Measurements from ENCODE around the gene OR5AP2.
"Not testable (repeated sequence)": the region's sequence is repeated elsewhere in the genome, so short reads cannot be mapped to it uniquely, and the experiment has no call there.

OR5AP2 gene

DNA sequence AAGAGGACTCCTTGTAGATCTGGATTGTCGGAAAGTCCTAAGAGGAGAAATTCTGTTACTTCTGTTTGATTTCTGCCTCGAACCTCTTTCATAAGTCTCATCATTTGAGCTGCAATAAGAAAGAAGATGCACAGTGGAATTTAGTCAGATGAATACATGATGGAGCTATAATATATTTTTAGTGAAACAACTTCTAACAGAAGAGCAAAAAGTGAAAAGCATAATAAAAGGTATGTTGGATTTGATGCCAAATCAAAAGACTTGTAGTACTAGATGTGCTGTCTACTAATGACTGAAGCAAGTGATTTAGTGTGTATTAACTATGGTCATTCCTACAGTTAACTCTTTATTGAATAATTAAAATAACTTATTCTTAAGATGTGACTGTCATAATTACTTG is at the start of gene OR5AP2:
Gene OR5AP2 (minus strand): TSS at position 101 of the 400 bp plus-strand sequence. CDS start 0 bp downstream, at position 101.
- no peak for DNase-seq

DNA sequence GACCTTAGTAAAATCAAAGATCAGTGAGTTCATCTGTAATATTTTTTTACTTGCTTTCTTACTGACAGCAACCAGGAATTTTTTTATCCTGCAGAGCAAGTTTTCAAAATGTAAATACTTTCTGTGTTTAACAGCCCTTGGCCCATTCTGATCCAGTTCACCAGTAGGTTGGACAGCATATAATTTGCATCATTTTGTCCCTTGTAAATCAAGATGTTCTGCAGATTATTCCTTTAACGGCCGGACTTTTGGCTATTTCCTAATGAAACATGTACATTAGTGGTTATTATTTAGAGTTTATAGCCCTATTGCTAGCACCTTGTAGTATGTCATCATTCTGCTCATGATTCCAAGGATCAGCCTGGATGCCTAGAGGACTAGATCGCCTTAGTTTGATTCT is 48.9 kb upstream of the OR5AP2 start:
- not testable (repeated sequence) for DNase-seq

DNA sequence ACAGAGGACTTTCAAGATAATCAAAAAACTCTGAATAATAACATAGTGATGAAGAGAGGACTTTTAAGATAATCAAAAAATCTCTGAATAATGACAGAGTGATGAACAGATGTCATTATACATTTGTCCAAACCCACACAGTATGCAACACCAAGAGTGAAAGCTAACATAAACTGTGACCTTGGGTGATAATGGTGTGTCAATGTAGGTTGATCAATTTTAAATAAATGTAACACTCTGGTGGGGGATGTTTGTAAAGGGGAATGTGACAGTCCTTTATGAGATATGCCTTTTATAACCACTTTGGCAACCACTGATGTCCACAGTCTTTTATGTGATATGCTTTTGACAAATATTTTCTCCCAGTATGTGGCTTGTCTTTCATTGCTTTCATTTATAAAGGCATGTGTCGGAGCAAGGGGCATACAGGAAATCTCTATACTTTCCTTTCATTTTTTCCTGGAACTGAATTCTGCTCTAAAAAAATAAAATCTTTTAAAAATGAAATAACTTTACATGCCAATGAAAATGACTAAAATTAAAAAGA is 46.4 kb upstream of the OR5AP2 start:
- DNase-seq, result no peak

DNA sequence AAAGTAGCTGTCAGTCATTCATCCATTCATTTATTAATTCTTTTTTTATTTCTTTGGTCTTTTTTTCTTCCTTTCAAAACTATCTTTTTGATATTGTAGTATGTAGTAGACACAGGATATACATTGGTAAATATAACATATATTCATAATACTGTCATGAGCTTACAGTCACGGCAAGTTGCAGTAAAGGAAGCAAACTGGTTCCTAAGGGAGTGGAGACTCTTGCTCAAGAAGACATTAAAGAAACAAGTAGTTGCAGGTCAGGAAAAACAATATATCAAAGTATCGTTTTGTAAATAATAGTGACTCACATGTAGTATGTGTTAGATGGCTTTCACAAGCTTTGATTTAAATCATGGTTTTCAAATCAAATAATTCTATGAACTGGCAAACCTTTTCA is 28.7 kb upstream of the OR5AP2 start:
- no peak for DNase-seq

DNA sequence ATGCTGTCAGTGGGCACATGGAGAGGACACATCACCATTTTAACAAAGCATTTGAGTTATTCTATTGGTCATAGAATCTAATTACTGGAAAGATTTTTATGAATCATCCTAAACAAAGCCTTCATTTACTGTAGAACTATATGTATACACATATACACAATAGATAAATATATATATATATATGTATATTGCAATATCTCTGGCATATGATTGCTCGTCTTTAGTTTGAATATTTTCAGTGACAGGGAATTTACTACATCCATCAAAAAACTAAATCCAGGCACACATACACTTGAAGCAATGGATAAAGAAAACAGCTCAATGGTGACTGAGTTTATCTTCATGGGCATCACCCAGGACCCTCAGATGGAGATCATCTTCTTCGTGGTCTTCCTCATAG is 21.1 kb upstream of the OR5AP2 start, which contains the start of gene OR5AR1:
Gene OR5AR1 (plus strand): TSS at position 301 of the 400 bp plus-strand sequence. CDS start 0 bp downstream, at position 301.
- DNase-seq, result no peak

DNA sequence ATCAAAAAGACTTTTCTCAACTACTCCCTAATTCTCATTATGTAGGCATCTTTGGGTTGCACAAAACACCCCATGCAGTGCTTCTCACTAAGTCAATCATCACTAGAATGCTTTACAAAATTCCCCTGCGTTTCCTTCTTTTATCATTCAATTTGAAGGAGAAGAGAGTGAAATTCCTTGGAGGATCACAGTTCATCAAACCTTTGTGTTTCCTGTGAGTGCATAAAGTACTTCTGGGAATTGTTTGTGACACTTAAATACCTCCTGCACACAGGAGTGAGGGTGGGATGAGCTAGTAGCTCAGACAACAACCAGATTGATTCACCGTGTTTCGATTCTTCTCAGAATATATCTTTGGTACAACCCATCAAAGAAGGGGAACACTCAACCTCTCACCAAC is 17.5 kb upstream of the OR5AP2 start:
- no peak for DNase-seq

DNA sequence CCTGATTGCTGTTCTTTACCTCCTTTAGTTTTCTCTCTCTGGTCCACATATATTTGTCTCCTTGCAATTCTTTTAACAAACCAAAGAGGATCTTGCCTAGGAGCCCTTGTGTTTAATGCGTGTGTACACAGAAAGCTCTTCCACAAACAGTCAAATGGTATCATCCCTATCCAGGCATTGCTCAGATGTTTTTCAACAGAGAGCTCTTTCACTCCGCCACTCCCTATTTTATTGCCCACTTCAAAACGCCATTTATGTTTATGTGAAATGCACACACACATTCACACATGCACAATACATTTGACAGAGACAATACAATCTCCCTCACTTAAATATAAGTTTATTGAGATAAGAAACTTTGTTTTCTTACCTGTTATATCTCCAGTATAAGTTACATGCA is 4.7 kb downstream of the OR5AP2 start:
- DNase-seq, result no peak

DNA sequence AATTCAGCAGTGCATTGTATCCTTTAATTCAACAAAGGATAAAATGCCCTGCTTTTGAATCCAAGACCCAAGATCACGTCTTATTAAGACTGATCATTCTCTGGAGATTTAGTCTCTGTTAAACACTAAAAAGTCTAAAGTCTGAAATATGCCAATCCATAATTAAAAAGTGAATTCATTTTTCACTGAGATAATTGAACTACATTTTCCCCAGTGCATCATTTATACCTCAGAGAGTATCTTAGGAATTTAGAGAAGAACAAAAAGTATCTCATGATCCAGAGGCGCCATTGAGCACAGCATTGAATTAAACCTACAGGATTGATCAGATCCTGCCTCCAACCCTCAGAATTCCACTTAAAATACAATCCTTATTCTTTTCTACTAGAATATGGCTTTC is 5.4 kb downstream of the OR5AP2 start:
- DNase-seq, result no peak

DNA sequence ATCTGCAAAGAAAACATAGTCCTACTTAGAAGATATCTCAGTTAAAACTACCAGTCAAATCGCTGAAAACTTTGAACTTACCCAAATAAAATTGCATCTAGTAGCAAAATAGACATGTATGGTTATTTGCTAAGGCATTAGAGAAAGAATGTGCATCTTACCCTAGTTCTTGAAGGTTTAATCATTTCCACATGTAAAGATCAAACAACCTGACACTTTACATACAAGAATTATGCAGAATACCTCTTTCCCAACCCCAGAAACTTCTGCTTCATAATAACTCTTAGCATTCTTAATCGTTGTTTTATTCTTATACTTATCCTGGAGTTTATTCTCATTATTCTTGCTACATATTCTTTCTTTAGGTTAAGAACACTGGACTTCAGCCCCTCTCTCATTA is 9.9 kb downstream of the OR5AP2 start:
- DNase-seq, result no peak

DNA sequence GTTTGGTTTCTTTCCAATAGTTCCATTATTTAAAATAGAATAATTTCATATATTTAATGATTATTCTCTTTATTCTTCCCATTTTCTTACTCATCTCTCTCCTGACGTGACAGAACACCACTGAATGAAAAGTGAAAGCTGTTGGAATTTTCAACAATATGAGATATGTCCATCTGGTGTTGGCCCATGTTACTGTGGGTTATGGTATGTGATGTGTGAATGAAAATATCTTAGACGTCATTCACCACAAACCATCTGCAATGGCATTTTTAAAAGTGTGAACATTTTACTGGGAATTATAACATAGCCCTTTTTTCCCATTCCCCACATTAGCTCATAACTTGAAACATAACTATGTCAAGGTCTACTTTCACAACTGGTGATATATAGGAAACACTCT is 16.3 kb downstream of the OR5AP2 start:
- no peak for DNase-seq

DNA sequence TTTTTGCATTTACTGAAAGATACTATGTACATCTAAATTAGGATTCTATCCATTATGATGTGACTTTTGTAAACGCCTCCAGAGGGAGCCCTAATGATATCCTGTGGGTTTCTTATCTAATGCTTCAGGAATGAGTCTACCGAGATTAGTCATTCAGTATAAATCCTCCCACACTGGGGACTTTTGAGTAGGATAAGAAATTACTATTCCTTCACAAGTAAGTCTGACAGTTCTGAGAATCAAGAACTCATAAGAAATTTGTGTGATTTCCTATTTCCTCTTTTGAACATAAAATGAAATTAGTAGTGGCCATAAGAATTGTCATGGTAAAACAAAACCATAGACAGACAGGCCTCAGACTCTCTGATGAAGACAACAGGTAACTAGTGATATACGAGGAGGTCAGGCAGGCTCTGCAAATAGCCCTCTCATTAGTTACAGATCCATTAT is 17.6 kb downstream of the OR5AP2 start:
- no peak for DNase-seq

DNA sequence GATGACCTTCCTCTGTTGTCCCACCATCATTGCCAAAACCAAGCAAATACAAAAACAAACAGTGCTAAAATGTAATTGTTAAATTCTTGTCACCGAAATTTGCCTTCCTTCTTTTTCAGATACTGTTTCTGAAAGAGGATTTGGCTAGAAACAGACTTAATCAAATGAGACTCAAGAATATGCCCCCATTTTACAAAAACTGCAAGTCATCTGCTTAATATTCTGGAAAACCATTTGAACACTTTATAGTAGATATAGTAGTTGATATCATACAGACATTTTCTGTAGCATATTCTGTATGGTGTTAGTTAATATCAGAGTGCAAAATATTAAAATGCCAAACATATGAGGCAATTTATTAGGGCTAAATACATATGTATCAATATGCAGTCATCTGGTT is 31.1 kb downstream of the OR5AP2 start:
- DNase-seq, result no peak

DNA sequence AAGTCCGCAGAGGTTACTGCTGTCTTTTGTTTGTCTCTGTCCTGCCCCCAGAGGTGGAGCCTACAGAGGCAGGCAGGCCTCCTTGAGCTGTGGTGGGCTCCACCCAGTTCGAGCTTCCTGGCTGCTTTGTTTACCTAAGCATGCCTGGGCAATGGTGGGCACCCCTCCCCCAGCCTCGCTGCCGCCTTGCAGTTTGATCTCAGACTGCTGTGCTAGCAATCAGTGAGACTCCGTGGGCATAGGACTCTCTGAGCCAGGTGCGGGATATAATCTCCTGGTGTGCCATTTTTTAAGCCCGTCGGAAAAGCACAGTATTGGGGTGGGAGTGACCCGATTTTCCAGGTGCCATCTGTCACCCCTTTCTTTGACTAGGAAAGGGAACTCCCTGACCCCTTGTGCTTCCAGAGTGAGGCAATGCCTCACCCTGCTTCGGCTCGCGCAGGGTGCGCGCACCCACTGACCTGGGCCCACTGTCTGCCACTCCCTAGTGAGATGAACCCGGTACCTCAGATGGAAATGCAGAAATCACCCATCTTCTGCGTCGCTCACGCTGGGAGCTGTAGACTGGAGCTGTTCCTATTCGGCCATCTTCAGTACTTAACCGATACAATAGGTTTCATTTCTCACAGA is 50.0 kb downstream of the OR5AP2 start:
- not testable (repeated sequence) for DNase-seq
